Panc1 (cell line): Measurements from ENCODE around the gene SOWAHC. TPM values are rescaled to one million over a fixed set of nuclear protein-coding genes. Genes with fewer than 3 reads are reported as not detected.
"Not testable (repeated sequence)": the region's sequence is repeated elsewhere in the genome, so short reads cannot be mapped to it uniquely, and the experiment has no call there.

Source experiments
- ATAC-seq: fragments of 200-7000 bp; cut with Tn5 transposase; 2 replicates; pipeline ENCODE4 v1.9.1; 2020; ENCODE audit warnings: mild to moderate bottlenecking, moderate library complexity
- Bru-seq: library from RNA; stranded (reverse); fragments of 400-500 nt; gene quantifications from one replicate; lab custom pipeline; 2021; lab: Mats Ljungman, UMichigan
- BruChase-seq, 2 experiments: library from RNA; stranded (reverse); fragments of 400-500 nt; gene quantifications; one replicate each; lab custom pipeline; 2021; lab: Mats Ljungman, UMichigan
- BruUV-seq: library from RNA; stranded (reverse); fragments of 400-500 nt; replicated peaks from 2 replicates; lab custom pipeline; 2021; lab: Mats Ljungman, UMichigan
- CTCF ChIA-PET: fragments of 300-600 bp; sonication (Branson Sonifier 250); formaldehyde crosslinking; loops from one replicate; lab custom pipeline; 2022; ENCODE audit warnings: antibody characterized with exemption; lab: Charles Lee
- POLR2A ChIA-PET: fragments of 300-600 bp; sonication (Branson Sonifier 250); formaldehyde crosslinking; loops from one replicate; lab custom pipeline; 2022; ENCODE audit warnings: antibody characterized with exemption; lab: Charles Lee
- DNase-seq: peaks from one replicate; pipeline ENCODE4 v3.0.0-alpha.2; 2010; ENCODE audit warnings: low read depth, low spot score
- H3K27ac ChIP-seq: 2 replicates; pipeline ENCODE4 v1.5.1; 2011; ENCODE audit warnings: mild to moderate bottlenecking, low read length, inconsistent platforms
- H3K27me3 ChIP-seq: fragments of 200-500 bp; sonication (Bioruptor generic); 2 replicates; pipeline ENCODE4 v1.6.0; 2014; ENCODE audit warnings: low read length, inconsistent platforms; ENCODE audit not compliant: control insufficient read depth, insufficient read depth
- H3K36me3 ChIP-seq: fragments of 200-500 bp; sonication (Bioruptor generic); 2 replicates; pipeline ENCODE4 v1.5.1; 2014; ENCODE audit warnings: inconsistent platforms, mild to moderate bottlenecking, low read length, moderate library complexity; ENCODE audit not compliant: control insufficient read depth, insufficient read depth
- H3K4me1 ChIP-seq: 2 replicates; pipeline ENCODE4 v1.5.1; 2011; ENCODE audit warnings: inconsistent platforms, mild to moderate bottlenecking, low read length, moderate library complexity; ENCODE audit not compliant: control insufficient read depth, insufficient read depth
- H3K4me3 ChIP-seq, 2 experiments: 2 replicates each; pipeline ENCODE4 v1.5.1; 2011 to 2012; ENCODE audit warnings: low read depth in 2 of 2, low read length in 2 of 2, mild to moderate bottlenecking in 2 of 2, inconsistent platforms in 1 of 2, moderate library complexity in 1 of 2
- H3K9me3 ChIP-seq: fragments of 200-500 bp; sonication (Bioruptor generic); 2 replicates; pipeline ENCODE4 v1.5.1; 2014; ENCODE audit warnings: low read depth, mild to moderate bottlenecking, inconsistent platforms, low read length, moderate library complexity; ENCODE audit not compliant: control insufficient read depth, insufficient read depth
- POLR2AphosphoS5 ChIP-seq: IDR thresholded peaks from 2 replicates; pipeline ENCODE4 v1.6.1; 2012; ENCODE audit warnings: mild to moderate bottlenecking, low read depth, low read length, moderate library complexity
- SIN3A ChIP-seq: IDR thresholded peaks from 2 replicates; pipeline ENCODE4 v1.6.1; 2012; ENCODE audit warnings: low read depth, mild to moderate bottlenecking, low read length, moderate library complexity, borderline replicate concordance; ENCODE audit not compliant: insufficient read depth
- TCF7L2 ChIP-seq: IDR thresholded peaks from 2 replicates; pipeline ENCODE4 v1.6.1; 2011; ENCODE audit warnings: mild to moderate bottlenecking, low read depth, low read length, inconsistent platforms
- in situ Hi-C: cut with HindIII; loops from 2 replicates; pipeline ENCODE4 v1.10.0; 2016; ENCODE audit warnings: low sequenced_read_pairs, low pct_unique_long_range_greater_than_20kb
- intact Hi-C: fragments of 100-400 bp; cut with micrococcal nuclease; formaldehyde crosslinking; loops from one replicate; pipeline ENCODE4 v1.10.0; 2022; ENCODE audit not compliant: unreplicated experiment
- long read RNA-seq: library from polyadenylated mRNA; unstranded; transcript quantifications from one replicate; pipeline ENCODE4 v2.0.0, GENCODE V29; 2021; ENCODE audit not compliant: unreplicated experiment
- polyA plus RNA-seq: library from polyadenylated mRNA; unstranded; fragments of >200 nt; gene quantifications from one replicate; pipeline ENCODE4 v1.2.1, GENCODE V29; 2012; ENCODE audit warnings: missing spikeins; ENCODE audit not compliant: insufficient read length
- total RNA-seq: library from RNA; stranded (reverse); gene quantifications from one replicate; pipeline ENCODE4 v1.2.1, GENCODE V29; 2021; ENCODE audit not compliant: unreplicated experiment
- TF ChIP-seq, protein P1 (sequence below), 2 experiments: IDR thresholded peaks; 2 replicates each; pipeline ENCODE4 v1.6.1; 2011 to 2012; ENCODE audit warnings: low read depth in 2 of 2, control low read depth in 1 of 2, low read length in 1 of 2, mild to moderate bottlenecking in 1 of 2, moderate library complexity in 1 of 2; ENCODE audit not compliant: insufficient read depth in 1 of 2
- TF ChIP-seq, protein P2 (sequence below): fragments of 450-650 bp; IDR thresholded peaks from 2 replicates; pipeline ENCODE4 v1.5.1; 2017; ENCODE audit warnings: mild to moderate bottlenecking

The SOWAHC gene, protein sequence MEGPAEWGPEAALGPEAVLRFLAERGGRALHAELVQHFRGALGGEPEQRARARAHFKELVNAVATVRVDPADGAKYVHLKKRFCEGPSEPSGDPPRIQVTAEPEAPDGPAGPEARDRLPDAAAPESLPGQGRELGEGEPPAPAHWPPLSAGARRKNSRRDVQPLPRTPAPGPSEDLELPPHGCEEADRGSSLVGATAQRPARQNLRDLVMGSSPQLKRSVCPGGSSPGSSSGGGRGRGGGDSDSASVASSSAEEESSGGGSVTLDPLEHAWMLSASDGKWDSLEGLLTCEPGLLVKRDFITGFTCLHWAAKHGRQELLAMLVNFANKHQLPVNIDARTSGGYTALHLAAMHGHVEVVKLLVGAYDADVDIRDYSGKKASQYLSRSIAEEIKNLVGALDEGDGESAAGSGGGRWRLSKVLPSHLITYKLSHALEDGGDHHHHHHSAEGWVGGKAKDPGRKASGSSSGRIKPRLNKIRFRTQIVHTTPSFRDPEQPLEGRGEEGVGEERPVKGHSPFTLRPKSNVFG
- 23.4 TPM for total RNA-seq
- 13.8 TPM for polyA plus RNA-seq
- Bru-seq, nascent RNA, result percentile 92 among the genes with signal in this experiment
- BruChase-seq, experiment 1, labeled RNA remaining after a 2-hour chase, result percentile 99 among the genes with signal in this experiment
- BruChase-seq, experiment 2, labeled RNA remaining after a 6-hour chase, result percentile 94 among the genes with signal in this experiment
- long read RNA-seq, full-length matches to known transcripts, result 94 of 94 reads
- long read RNA-seq, partial matches to known transcripts, result 0 of 94 reads
- long read RNA-seq, other reads (novel, unspliced or antisense), result 0 of 94 reads

DNA sequence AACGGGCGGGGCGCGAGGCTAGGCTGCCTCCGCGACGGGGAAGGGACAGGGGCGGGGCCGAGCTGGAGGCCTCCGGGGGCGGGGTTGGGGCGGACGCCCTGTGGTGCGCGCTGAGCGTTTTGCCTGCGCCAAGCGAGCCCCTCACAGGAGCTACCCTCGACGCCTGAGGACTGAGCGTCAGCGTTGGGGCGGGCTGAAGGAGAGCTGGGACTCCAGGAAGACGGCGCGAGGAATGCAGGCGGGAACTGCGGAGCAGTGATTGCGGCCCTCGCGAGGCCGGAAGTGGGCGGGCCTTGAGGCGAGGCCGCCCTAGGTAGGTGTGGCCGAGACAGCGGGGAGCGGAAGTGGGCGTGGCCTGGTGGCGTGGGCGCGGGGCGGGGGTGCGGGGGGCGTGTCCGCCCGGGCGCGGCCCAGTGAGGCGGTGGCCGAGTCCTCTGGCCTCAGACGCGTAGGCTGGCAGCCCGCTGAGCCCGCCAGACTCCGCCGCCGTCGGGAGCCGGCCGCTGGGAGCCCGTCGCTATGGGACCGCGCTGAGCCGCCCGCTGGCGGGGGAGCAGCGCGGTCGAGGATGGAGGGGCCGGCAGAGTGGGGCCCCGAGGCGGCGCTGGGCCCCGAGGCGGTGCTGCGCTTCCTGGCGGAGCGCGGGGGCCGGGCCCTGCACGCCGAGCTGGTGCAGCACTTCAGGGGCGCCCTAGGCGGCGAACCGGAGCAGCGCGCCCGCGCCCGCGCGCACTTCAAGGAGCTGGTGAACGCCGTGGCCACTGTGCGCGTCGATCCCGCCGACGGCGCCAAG lies at the start of gene SOWAHC, which contains the start of gene SEPTIN10:
SOWAHC (plus strand) TSS at position 443 of the 793 bp plus-strand sequence; CDS start at position 569, 126 bp downstream.
SEPTIN10 (minus strand) TSS at position 45 of the 793 bp plus-strand sequence. CDS start 139 bp downstream, outside the sequence.
- DNase-seq, result peak; percentile 92
- H3K9me3 ChIP-seq, result no peaks in the 10 kb centered on the region
- H3K27me3 ChIP-seq, result no peaks in the 10 kb centered on the region
- in situ Hi-C loops, result no loop called here
- intact Hi-C loops, result loop anchor here (5.0 to 10.0 kb wide), 2 partner anchors 101 to 123 kb away; no protein-coding TSS in a partner anchor
- H3K4me1 ChIP-seq, result peaks cover 25% of the 10 kb centered on the region; the same call in 1 of the 2 replicates
- H3K27ac ChIP-seq, result peak within 1 kb of the TSS; percentile 98
- H3K4me3 ChIP-seq, result peak within 1 kb of the TSS; percentile 81 to 88
- POLR2A ChIA-PET, result interaction anchor here (0.6 to 1.0 kb wide), 4 partner anchors 10 to 81 kb away, joined by 3 to 6 read pairs (median 4); no protein-coding TSS in a partner anchor
- CTCF ChIA-PET, result no interaction called here
- peak; percentile 92 for ATAC-seq
- TF ChIP-seq POLR2AphosphoS5 (peak; percentile 57), TCF7L2 (no peak), SIN3A (0 out of 2 replicates have a peak, but pooled peaks have one; percentile 50)
- TF ChIP-seq, protein P1, sequence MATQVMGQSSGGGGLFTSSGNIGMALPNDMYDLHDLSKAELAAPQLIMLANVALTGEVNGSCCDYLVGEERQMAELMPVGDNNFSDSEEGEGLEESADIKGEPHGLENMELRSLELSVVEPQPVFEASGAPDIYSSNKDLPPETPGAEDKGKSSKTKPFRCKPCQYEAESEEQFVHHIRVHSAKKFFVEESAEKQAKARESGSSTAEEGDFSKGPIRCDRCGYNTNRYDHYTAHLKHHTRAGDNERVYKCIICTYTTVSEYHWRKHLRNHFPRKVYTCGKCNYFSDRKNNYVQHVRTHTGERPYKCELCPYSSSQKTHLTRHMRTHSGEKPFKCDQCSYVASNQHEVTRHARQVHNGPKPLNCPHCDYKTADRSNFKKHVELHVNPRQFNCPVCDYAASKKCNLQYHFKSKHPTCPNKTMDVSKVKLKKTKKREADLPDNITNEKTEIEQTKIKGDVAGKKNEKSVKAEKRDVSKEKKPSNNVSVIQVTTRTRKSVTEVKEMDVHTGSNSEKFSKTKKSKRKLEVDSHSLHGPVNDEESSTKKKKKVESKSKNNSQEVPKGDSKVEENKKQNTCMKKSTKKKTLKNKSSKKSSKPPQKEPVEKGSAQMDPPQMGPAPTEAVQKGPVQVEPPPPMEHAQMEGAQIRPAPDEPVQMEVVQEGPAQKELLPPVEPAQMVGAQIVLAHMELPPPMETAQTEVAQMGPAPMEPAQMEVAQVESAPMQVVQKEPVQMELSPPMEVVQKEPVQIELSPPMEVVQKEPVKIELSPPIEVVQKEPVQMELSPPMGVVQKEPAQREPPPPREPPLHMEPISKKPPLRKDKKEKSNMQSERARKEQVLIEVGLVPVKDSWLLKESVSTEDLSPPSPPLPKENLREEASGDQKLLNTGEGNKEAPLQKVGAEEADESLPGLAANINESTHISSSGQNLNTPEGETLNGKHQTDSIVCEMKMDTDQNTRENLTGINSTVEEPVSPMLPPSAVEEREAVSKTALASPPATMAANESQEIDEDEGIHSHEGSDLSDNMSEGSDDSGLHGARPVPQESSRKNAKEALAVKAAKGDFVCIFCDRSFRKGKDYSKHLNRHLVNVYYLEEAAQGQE (IDR thresholded peaks at IDR 0.05; ENCODE audit: insufficient read depth in 1 of 2, low read depth in 2 of 2, low read length in 1 of 2), result peak in 1 of 2 experiments; percentile 58; a peak in 1 of 4 replicates
- no TSS peak for BruUV-seq
- peaks cover 3% of the 10 kb centered on the region for H3K36me3 ChIP-seq

DNA sequence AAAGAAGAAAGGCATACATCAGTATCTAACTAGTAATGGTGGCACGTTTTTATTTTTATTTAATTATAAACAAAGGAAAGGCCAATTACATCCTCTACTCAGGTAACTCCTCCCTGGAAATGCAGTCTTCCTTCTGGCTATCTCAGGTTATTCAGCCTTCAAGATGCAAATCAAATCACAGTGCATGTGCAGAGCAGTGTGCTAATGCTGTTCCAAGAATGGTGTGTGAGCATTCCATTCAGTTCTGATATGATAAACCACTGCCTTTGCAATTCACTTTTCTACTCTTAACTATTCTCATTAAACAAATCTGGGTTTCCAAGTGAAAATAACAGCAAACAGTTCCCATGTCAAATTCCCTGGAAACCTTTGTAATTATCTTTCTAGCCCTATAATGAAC lies 38.8 kb upstream of the SOWAHC start:
- CTCF ChIA-PET, result no interaction called here
- in situ Hi-C loops (no loop called here), intact Hi-C loops (no loop called here)
- no peaks in the 10 kb centered on the region for H3K27me3 ChIP-seq
- POLR2A ChIA-PET, result no interaction called here
- DNase-seq, result no peak
- BruUV-seq, result no TSS peak
- H3K27ac ChIP-seq, result no peak overlapping the region
- TF ChIP-seq, protein P1 (IDR thresholded peaks at IDR 0.05; ENCODE audit: insufficient read depth in 1 of 2, low read depth in 2 of 2, low read length in 1 of 2), result no peak
- no peak for TF ChIP-seq POLR2AphosphoS5
- TF ChIP-seq SIN3A, result no peak
- TF ChIP-seq, protein P2, sequence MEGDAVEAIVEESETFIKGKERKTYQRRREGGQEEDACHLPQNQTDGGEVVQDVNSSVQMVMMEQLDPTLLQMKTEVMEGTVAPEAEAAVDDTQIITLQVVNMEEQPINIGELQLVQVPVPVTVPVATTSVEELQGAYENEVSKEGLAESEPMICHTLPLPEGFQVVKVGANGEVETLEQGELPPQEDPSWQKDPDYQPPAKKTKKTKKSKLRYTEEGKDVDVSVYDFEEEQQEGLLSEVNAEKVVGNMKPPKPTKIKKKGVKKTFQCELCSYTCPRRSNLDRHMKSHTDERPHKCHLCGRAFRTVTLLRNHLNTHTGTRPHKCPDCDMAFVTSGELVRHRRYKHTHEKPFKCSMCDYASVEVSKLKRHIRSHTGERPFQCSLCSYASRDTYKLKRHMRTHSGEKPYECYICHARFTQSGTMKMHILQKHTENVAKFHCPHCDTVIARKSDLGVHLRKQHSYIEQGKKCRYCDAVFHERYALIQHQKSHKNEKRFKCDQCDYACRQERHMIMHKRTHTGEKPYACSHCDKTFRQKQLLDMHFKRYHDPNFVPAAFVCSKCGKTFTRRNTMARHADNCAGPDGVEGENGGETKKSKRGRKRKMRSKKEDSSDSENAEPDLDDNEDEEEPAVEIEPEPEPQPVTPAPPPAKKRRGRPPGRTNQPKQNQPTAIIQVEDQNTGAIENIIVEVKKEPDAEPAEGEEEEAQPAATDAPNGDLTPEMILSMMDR, result no peak
- no peak for TF ChIP-seq TCF7L2
- peaks cover 5% of the 10 kb centered on the region; the same call in 1 of the 2 replicates for H3K36me3 ChIP-seq
- ATAC-seq, result no peak
- no peaks in the 10 kb centered on the region for H3K4me1 ChIP-seq
- no peaks in the 10 kb centered on the region for H3K9me3 ChIP-seq
- no peak overlapping the region for H3K4me3 ChIP-seq

DNA sequence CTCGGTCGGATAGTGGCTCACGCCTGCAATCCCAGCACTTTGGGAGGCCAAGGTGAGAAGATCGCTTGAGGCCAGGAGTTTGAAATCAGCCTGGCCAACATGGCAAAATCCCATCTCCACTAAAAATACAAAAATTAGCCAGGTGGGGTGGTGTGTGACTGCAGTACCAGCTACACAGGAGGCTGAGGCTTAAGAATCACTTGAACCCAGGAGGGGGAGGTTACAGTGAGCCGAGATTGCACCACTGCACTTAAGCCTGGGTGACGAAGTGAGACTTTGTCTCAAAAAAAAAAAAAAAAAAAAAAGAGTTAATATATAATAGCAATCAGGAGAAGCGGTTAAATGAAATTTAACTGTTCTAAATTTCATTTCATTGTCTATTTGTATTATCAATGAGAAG lies 36.5 kb upstream of the SOWAHC start:
- BruUV-seq, H3K4me1 ChIP-seq, H3K9me3 ChIP-seq, H3K27ac ChIP-seq, H3K36me3 ChIP-seq, H3K27me3 ChIP-seq, CTCF ChIA-PET, in situ Hi-C loops, H3K4me3 ChIP-seq, DNase-seq, ATAC-seq, intact Hi-C loops: not testable (repeated sequence)
- POLR2A ChIA-PET, result interaction anchor here (0.7 kb wide), 1 partner anchor 444 kb away, joined by 11 read pairs; no protein-coding TSS in a partner anchor
